Astrocyte (in vitro differentiated cells and primary cell): ENCODE results near the gene SNRNP25.

Experiments
- EZH2 ChIP-seq: IDR thresholded peaks from 2 replicates; pipeline ENCODE4 v1.6.1; 2012; ENCODE audit warnings: mild to moderate bottlenecking, low read length, inconsistent platforms; ENCODE audit not compliant: insufficient read depth
- TF ChIP-seq, protein P1 (sequence below): IDR thresholded peaks from 2 replicates; pipeline ENCODE4 v1.5.1; 2011; ENCODE audit warnings: low read depth, mild to moderate bottlenecking, inconsistent platforms, low read length, moderate library complexity; ENCODE audit not compliant: insufficient read depth

GRCh38 chr16:77807-78443, 24.3 kb downstream of the SNRNP25 start, which contains the start of gene MPG:
- TF ChIP-seq, protein P1, sequence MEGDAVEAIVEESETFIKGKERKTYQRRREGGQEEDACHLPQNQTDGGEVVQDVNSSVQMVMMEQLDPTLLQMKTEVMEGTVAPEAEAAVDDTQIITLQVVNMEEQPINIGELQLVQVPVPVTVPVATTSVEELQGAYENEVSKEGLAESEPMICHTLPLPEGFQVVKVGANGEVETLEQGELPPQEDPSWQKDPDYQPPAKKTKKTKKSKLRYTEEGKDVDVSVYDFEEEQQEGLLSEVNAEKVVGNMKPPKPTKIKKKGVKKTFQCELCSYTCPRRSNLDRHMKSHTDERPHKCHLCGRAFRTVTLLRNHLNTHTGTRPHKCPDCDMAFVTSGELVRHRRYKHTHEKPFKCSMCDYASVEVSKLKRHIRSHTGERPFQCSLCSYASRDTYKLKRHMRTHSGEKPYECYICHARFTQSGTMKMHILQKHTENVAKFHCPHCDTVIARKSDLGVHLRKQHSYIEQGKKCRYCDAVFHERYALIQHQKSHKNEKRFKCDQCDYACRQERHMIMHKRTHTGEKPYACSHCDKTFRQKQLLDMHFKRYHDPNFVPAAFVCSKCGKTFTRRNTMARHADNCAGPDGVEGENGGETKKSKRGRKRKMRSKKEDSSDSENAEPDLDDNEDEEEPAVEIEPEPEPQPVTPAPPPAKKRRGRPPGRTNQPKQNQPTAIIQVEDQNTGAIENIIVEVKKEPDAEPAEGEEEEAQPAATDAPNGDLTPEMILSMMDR = no peak
- TF ChIP-seq EZH2 = no peak
